NK-92 treated with Interleukin-12 subunit alpha and Interleukin-12 subunit beta, amount 100 ng/mL, for 24 hours (cell line): Measurements from ENCODE around the gene GKN2.
"Not testable (repeated sequence)": the region's sequence is repeated elsewhere in the genome, so short reads cannot be mapped to it uniquely, and the experiment has no call there.

Experiments used
- DNase-seq: peaks from one replicate; lab custom pipeline; 2025; lab: John Stamatoyannopoulos, UW

GKN2 gene

DNA sequence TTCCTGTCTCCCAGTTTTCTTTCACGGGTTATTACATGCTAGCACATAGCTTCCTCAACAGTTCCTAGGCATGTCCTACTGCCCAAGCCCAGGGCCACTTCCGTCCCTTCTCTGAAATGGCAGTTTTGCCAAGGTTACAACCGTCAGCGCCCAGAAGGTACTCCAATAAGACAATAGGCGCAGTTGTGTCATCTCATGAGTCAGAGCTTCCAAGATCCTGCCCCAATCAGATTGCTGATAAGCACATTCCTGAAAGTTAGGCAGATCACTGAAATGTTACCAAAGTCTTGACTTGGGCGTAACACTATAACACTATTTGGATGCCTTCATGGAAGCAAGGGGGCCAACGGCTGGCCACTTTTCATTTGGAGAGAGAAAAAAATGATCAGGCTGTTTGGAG is 34.2 kb downstream of the GKN2 start:
- no peak for DNase-seq

GRCh38 chr2:68917034-68917718 is 35.5 kb downstream of the GKN2 start:
- no peak for DNase-seq

DNA sequence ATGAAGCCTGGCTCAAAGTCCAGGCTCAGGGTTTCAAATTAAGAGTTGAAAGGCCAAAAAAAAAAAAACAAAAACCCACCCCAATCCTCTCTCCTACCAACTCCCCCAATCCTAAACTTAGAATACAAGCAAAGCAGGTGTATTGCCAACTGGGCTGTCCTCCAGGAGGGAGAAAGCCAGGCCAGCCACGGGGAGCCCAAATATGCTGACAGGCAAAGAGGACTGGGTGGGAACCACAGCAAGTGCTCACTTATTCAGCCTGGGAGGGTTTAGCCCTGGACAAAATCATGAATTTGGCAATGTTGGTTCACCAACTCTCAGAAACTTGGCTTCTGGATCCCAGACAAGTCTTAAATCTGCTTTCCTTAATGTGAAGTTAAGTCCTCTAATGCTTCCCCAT is 36.5 kb downstream of the GKN2 start:
- no peak for DNase-seq

DNA sequence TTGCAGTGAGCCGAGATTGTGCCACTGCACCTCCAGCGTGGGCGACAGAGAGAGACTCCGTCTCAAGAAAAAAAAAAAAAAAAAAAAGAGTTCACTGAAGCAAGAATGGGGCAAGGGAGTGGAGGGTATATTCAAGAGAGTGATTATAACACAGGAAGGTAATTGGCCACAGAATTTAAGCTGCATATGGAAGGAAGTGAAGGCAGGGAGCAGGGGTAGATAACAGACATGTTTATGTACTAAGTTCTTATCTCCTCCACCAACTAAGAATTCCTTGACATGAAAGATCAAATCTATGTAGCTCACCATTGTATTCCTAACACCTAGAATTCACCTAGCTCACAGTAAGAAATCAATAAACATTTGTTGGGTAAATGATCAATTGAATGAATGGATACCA is 37.3 kb downstream of the GKN2 start:
- no peak for DNase-seq

DNA sequence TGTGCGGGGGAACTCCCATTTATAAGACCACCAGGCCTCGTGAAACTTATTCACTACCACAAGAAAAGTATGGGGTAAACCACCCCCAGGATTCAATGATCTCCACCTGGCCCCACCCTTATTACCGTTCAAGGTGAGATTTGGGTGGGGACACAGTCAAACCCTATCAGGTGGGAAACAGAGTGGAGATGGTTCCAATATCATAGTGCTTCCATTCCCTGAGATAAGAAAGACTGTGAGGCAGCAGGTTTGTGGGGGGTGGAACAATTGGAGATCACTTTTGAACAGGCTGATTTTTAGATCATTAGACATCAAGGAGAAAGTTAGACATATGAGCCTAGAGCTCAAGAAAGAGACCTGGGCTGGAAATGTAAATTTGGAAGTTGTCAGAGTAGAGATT is 39.3 kb downstream of the GKN2 start:
- DNase-seq: no peak

GRCh38 chr2:68912732-68913131 is 40.0 kb downstream of the GKN2 start:
- no peak for DNase-seq

- no peak for DNase-seq
Observed at GRCh38 chr2:68912111-68912510, 40.6 kb downstream of the GKN2 start.

DNA sequence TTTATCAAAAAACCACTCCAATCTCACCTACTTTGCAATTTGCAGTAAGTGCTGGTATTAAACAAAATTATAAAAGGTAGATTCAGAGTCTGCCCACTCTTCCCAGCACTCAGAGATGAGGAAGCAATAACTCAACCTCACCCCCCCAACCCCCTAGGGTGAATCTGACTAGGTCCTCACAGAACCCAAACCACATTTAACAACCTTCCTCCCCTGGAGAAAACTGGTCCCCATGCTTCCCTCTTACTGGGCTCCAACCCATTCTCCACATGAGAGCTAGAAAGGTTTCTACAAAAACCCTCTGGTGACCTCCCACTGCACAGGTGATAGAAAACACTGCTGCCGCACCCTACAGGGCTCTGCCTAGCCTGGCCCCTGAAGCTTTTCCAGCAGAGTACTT is 41.0 kb downstream of the GKN2 start:
- DNase-seq: no peak

GRCh38 chr2:68911246-68911645 is 41.4 kb downstream of the GKN2 start:
- DNase-seq: peak; percentile 15

- peak; percentile 63 for DNase-seq
Observed at GRCh38 chr2:68909793-68910674, 42.7 kb downstream of the GKN2 start.

GRCh38 chr2:68908392-68908970 is 44.2 kb downstream of the GKN2 start:
- DNase-seq: peak; percentile 82

DNA sequence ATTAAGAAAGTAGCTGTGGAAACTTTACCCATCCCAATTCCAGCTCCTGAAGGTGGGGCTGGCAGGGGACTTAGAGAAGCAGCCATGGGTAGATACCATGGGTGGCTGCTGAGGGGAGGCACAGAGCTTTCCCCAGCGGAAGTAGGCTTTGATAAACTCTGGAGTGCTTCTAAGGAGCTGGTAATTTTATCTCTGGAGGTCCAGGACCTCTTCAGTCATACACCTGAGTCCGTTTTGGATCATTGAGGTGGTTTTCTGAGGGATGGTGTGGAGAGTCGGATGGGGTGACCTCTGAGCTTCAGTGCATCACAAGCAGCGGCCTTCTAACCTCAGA is 44.8 kb downstream of the GKN2 start:
- no peak for DNase-seq

DNA sequence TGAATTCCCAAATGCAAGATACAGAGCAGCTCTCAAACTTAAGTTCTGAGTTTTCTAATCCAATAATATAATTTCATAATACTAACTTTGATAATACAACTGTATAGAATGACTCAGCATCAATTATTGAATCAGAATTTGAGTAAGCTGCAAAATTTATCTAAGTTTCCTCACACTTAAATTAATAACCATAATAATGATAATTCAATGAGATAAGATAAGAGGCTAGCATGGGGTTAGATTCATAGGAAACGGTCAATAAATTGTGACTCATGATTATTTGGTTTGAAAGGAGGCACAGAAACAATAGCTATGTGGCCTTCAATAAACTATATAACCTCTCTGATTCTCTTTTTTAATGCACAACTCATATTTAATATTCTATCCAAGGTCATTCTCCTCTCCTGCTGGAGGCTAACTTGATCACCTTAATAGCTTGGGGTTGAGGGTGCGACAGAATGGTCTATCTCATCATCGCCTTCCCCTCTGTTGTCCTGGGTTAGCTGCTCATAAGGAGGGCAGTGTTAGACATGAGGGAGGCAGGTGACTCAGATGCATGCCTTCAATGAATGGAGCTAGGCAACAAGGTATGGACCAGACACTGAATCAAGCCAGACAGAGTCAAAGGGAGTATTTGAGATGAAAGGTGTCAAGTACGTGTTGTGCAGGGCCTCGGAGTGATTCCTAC is 45.3 kb downstream of the GKN2 start:
- peak; percentile 31 for DNase-seq

DNA sequence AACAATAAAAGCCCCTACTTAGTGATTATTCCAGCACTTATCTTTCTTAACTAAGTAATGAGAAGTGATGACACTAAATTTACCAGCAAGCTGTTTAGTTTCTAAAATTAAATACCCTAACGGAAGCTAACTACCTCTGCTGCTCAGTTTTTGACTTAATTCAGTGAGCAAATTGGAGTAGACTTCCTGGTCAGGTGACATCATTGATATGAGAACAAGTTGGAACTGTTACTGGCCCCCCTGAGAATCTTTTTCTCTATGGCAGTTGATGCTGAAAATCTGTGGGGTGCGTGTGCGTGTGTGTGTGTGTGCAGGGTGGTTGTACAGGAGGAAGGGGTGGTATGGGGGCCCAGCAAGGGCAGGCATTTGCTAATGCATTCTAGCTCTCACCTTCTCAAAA is 46.0 kb downstream of the GKN2 start:
- DNase-seq: no peak

- no peak for DNase-seq
Observed at GRCh38 chr2:68905116-68905515, 47.6 kb downstream of the GKN2 start.

DNA sequence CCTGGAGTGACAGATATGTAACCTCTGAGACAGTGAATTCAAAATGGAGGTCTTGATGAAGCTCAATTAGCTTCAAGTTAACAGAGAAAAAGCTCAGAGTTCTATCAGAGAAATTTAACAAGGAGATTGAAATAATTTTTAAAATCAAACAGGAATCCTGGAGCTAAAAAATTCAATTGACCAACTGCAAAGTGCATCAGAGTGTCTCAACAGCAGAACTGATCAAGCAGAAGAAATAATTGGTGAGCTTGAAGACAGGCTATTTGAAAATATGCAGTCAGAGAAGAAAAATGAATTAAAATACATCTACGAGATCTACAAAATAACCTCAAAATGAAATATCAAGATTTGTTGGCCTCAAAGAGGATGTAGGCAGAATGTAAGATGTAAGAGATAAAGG is 51.1 kb downstream of the GKN2 start:
- no peak for DNase-seq

- DNase-seq: no peak
Observed at GRCh38 chr2:68901199-68901514, 51.5 kb downstream of the GKN2 start.

GRCh38 chr2:68900496-68901198 is 52.0 kb downstream of the GKN2 start:
- no peak for DNase-seq

- not testable (repeated sequence) for DNase-seq
Observed at GRCh38 chr2:68895981-68896380, 56.7 kb downstream of the GKN2 start.
